Naive thymus-derived CD4-positive, alpha-beta T cell (primary cell): ENCODE measurements around the gene UVRAG. TPM values are rescaled to one million over a fixed set of nuclear protein-coding genes. Genes with fewer than 3 reads are reported as not detected.

Source experiments
- ATAC-seq: fragments of 150-1000 bp; cut with Tn5 transposase; 2 replicates; pipeline ENCODE4 v1.10.0; 2021; ENCODE audit warnings: mild to moderate bottlenecking, moderate library complexity
- CTCF ChIA-PET: fragments of 350-600 bp; sonication (Branson Sonifier 250); formaldehyde crosslinking; loops from one replicate; lab custom pipeline; 2021; ENCODE audit warnings: antibody characterized with exemption; lab: Charles Lee
- POLR2A ChIA-PET: fragments of 350-600 bp; sonication (Branson Sonifier 250); formaldehyde crosslinking; loops from one replicate; lab custom pipeline; 2021; ENCODE audit warnings: antibody characterized with exemption, inconsistent platforms; lab: Charles Lee
- DNase-seq, 9 donors: peaks; one replicate each; pipeline versions ENCODE4 v3.0.0 to v3.0.0-alpha.2; 2020 to 2022; ENCODE audit warnings: mixed read lengths in 1 of 9
- H3K27ac ChIP-seq: one replicate; pipeline ENCODE4 v1.7.0; 2013; ENCODE audit warnings: mild to moderate bottlenecking, low read depth, low read length, moderate library complexity
- H3K27me3 ChIP-seq, 2 donors: one replicate each; pipeline ENCODE4 v1.7.0; 2013; ENCODE audit warnings: low read length in 2 of 2, mild to moderate bottlenecking in 2 of 2, moderate library complexity in 2 of 2; ENCODE audit not compliant: control insufficient read depth in 2 of 2, insufficient read depth in 2 of 2
- H3K36me3 ChIP-seq, 3 experiments: 1 replicate in 2 of 3; 2 replicates in 1 of 3; pipeline ENCODE4 v1.7.0; 2013; ENCODE audit warnings: low read length in 3 of 3, mild to moderate bottlenecking in 3 of 3, moderate library complexity in 1 of 3; ENCODE audit not compliant: insufficient read depth in 3 of 3, control insufficient read depth in 2 of 3
- H3K4me1 ChIP-seq, 2 donors: one replicate each; pipeline ENCODE4 v1.7.0; 2013; ENCODE audit warnings: low read length in 2 of 2, mild to moderate bottlenecking in 2 of 2, moderate library complexity in 1 of 2; ENCODE audit not compliant: control insufficient read depth in 2 of 2, insufficient read depth in 2 of 2
- H3K4me3 ChIP-seq: 2 replicates; pipeline ENCODE4 v1.7.0; 2013; ENCODE audit warnings: mild to moderate bottlenecking, low read length
- H3K9me3 ChIP-seq, 3 experiments: 1 replicate in 2 of 3; 2 replicates in 1 of 3; pipeline ENCODE4 v1.7.0; 2013; ENCODE audit warnings: low read length in 3 of 3; ENCODE audit not compliant: control insufficient read depth in 2 of 3
- H3K27ac Mint-ChIP-seq, 9 donors: one replicate each; pipeline ENCODE4 v1.8.0; 2020 to 2022; ENCODE audit warnings: mixed read lengths in 9 of 9, mild to moderate bottlenecking in 8 of 9, moderate library complexity in 5 of 9, inconsistent platforms in 2 of 9
- H3K27me3 Mint-ChIP-seq, 5 donors: one replicate each; pipeline ENCODE4 v1.8.0; 2021 to 2022; ENCODE audit warnings: mixed read lengths in 5 of 5, mild to moderate bottlenecking in 1 of 5
- H3K36me3 Mint-ChIP-seq, 5 donors: one replicate each; pipeline ENCODE4 v1.8.0; 2020 to 2022; ENCODE audit warnings: mixed read lengths in 5 of 5, mild to moderate bottlenecking in 3 of 5, inconsistent platforms in 1 of 5
- H3K4me1 Mint-ChIP-seq, 7 donors: one replicate each; pipeline ENCODE4 v1.8.0; 2020 to 2022; ENCODE audit warnings: mixed read lengths in 7 of 7, mild to moderate bottlenecking in 3 of 7, inconsistent platforms in 1 of 7
- H3K4me3 Mint-ChIP-seq, 10 donors: one replicate each; pipeline ENCODE4 v1.8.0; 2020 to 2022; ENCODE audit warnings: mild to moderate bottlenecking in 10 of 10, mixed read lengths in 10 of 10, moderate library complexity in 6 of 10, inconsistent platforms in 2 of 10
- H3K9me3 Mint-ChIP-seq, 11 donors: one replicate each; pipeline ENCODE4 v1.8.0; 2020 to 2022; ENCODE audit warnings: mixed read lengths in 11 of 11, mild to moderate bottlenecking in 4 of 11, inconsistent platforms in 1 of 11, moderate library complexity in 1 of 11
- intact Hi-C, 2 donors: fragments of 100-400 bp; cut with micrococcal nuclease; formaldehyde crosslinking; loops; one replicate each; pipeline ENCODE4 v1.15.1; 2023
- polyA plus RNA-seq, 2 donors: library from polyadenylated mRNA; unstranded; fragments of 300-500 nt; fragmentation: Illumina TruSeq; gene quantifications; one replicate each; pipeline ENCODE4 v1.2.3, GENCODE V29; 2021
- total RNA-seq, 6 experiments: library from RNA in 5 of 6; stranded (reverse) in 5 of 6; gene quantifications; 1 replicate in 5 of 6; 2 replicates in 1 of 6; pipeline ENCODE4 v1.2.3 and lab custom pipeline; 2021 to 2026

The UVRAG gene
- total and polyA plus RNA-seq, 7 experiments from 2014 or later = 12.3 to 46.1 (median 24.6) TPM

- H3K9me3 Mint-ChIP-seq = no peaks in the 10 kb centered on the region
- peak in 2 of 9 donors; percentile 9 to 16 for DNase-seq
- intact Hi-C loops = no loop called here
- Histone ChIP-seq H3K4me3 (no peak overlapping the region), H3K27me3 (no peaks in the 10 kb centered on the region), H3K36me3 (no peaks in the 10 kb centered on the region), H3K4me1 (peaks cover 0 to 20% of the 10 kb centered on the region in 2 donors), H3K27ac (no peak overlapping the region), H3K9me3 (no peaks in the 10 kb centered on the region)
- peaks cover 15 to 57% (median 45%) of the 10 kb centered on the region in 7 donors for H3K4me1 Mint-ChIP-seq
- H3K36me3 Mint-ChIP-seq = peaks cover 1 to 12% (median 2%) of the 10 kb centered on the region in 5 donors
- no peak for ATAC-seq
- ChIA-PET CTCF (interaction anchor here (0.7 to 1.0 kb wide), 2 partner anchors 18 to 20 kb away, joined by 3 to 4 read pairs; no protein-coding TSS in a partner anchor), POLR2A (interaction anchor here (0.9 kb wide), 1 partner anchor 12 kb away, joined by 3 read pairs; no protein-coding TSS in a partner anchor)
- no peaks in the 10 kb centered on the region for H3K27me3 Mint-ChIP-seq
- peak overlapping the region in 8 of 9 donors; percentile 42 to 82 (median 70) for H3K27ac Mint-ChIP-seq
- H3K4me3 Mint-ChIP-seq = peak overlapping the region in 4 of 10 donors; percentile 41 to 45 (median 43)
Observed at GRCh38 chr11:76131671-76132631, 316.9 kb downstream of the UVRAG start.

GRCh38 chr11:76134239-76134638 lies 319.2 kb downstream of the UVRAG start:
- DNase-seq (no peak), ATAC-seq (no peak)
- Mint-ChIP-seq H3K27ac (no peak overlapping the region), H3K36me3 (peaks cover 0 to 10% (median 0%) of the 10 kb centered on the region in 5 donors), H3K4me1 (peaks cover 15 to 37% (median 32%) of the 10 kb centered on the region in 7 donors), H3K27me3 (no peaks in the 10 kb centered on the region), H3K4me3 (no peak overlapping the region), H3K9me3 (no peaks in the 10 kb centered on the region)
- ChIA-PET POLR2A (no interaction called here), CTCF (no interaction called here)
- no peak overlapping the region for H3K4me3 ChIP-seq
- H3K4me1 ChIP-seq = peaks cover 0 to 20% of the 10 kb centered on the region in 2 donors
- intact Hi-C loops = no loop called here
- H3K27me3 ChIP-seq = no peaks in the 10 kb centered on the region
- no peak overlapping the region for H3K27ac ChIP-seq
- H3K9me3 ChIP-seq = no peaks in the 10 kb centered on the region
- no peaks in the 10 kb centered on the region for H3K36me3 ChIP-seq

- Mint-ChIP-seq H3K4me3 (no peak overlapping the region), H3K9me3 (no peaks in the 10 kb centered on the region), H3K36me3 (peaks cover 0 to 7% (median 0%) of the 10 kb centered on the region in 5 donors), H3K27ac (no peak overlapping the region), H3K27me3 (no peaks in the 10 kb centered on the region), H3K4me1 (peaks cover 15 to 26% (median 21%) of the 10 kb centered on the region in 7 donors)
- ATAC-seq (no peak), DNase-seq (no peak)
- Histone ChIP-seq H3K36me3 (peaks cover 0 to 4% (median 0%) of the 10 kb centered on the region in 3 experiments), H3K27ac (no peak overlapping the region), H3K27me3 (no peaks in the 10 kb centered on the region), H3K4me1 (peaks cover 0 to 20% of the 10 kb centered on the region in 2 donors), H3K9me3 (no peaks in the 10 kb centered on the region), H3K4me3 (no peak overlapping the region)
- CTCF ChIA-PET = no interaction called here
- intact Hi-C loops = no loop called here
- POLR2A ChIA-PET = no interaction called here
Observed at GRCh38 chr11:76135491-76135890, 320.5 kb downstream of the UVRAG start.

- POLR2A ChIA-PET = no interaction called here
- Histone ChIP-seq H3K27ac (no peak overlapping the region), H3K27me3 (no peaks in the 10 kb centered on the region), H3K4me1 (no peaks in the 10 kb centered on the region), H3K36me3 (peaks cover 0 to 21% (median 0%) of the 10 kb centered on the region in 3 experiments), H3K4me3 (no peak overlapping the region), H3K9me3 (no peaks in the 10 kb centered on the region)
- peaks cover 0 to 26% (median 3%) of the 10 kb centered on the region in 5 donors for H3K36me3 Mint-ChIP-seq
- H3K4me3 Mint-ChIP-seq = no peak overlapping the region
- no peaks in the 10 kb centered on the region for H3K9me3 Mint-ChIP-seq
- ATAC-seq = no peak
- H3K27me3 Mint-ChIP-seq = no peaks in the 10 kb centered on the region
- CTCF ChIA-PET = no interaction called here
- H3K27ac Mint-ChIP-seq = peak overlapping the region in 4 of 9 donors; percentile 23 to 59 (median 51)
- peaks cover 0 to 2% (median 0%) of the 10 kb centered on the region in 7 donors for H3K4me1 Mint-ChIP-seq
- DNase-seq = no peak
- intact Hi-C loops = no loop called here
Observed at GRCh38 chr11:76139314-76139713, 324.3 kb downstream of the UVRAG start.

GRCh38 chr11:76140912-76141574 lies 326.0 kb downstream of the UVRAG start:
- Histone ChIP-seq H3K4me1 (no peaks in the 10 kb centered on the region), H3K27ac (no peak overlapping the region), H3K9me3 (no peaks in the 10 kb centered on the region), H3K27me3 (no peaks in the 10 kb centered on the region), H3K4me3 (no peak overlapping the region), H3K36me3 (peaks cover 0 to 21% (median 0%) of the 10 kb centered on the region in 3 experiments)
- Mint-ChIP-seq H3K9me3 (peaks cover 0 to 2% (median 0%) of the 10 kb centered on the region in 11 donors), H3K4me1 (peaks cover 0 to 2% (median 0%) of the 10 kb centered on the region in 7 donors), H3K4me3 (no peak overlapping the region), H3K27me3 (no peaks in the 10 kb centered on the region), H3K36me3 (peaks cover 2 to 26% (median 3%) of the 10 kb centered on the region in 5 donors), H3K27ac (no peak overlapping the region)
- DNase-seq = no peak
- ChIA-PET CTCF (no interaction called here), POLR2A (interaction anchor here (0.6 kb wide), 1 partner anchor 12 kb away, joined by 3 read pairs; no protein-coding TSS in a partner anchor)
- intact Hi-C loops = no loop called here
- ATAC-seq = no peak

- peaks cover 0 to 2% (median 0%) of the 10 kb centered on the region in 11 donors for H3K9me3 Mint-ChIP-seq
- no peak for DNase-seq
- Histone ChIP-seq H3K36me3 (peaks cover 0 to 21% (median 0%) of the 10 kb centered on the region in 3 experiments), H3K4me3 (no peak overlapping the region), H3K4me1 (no peaks in the 10 kb centered on the region), H3K9me3 (no peaks in the 10 kb centered on the region), H3K27me3 (no peaks in the 10 kb centered on the region), H3K27ac (no peak overlapping the region)
- H3K36me3 Mint-ChIP-seq = peaks cover 2 to 26% (median 3%) of the 10 kb centered on the region in 5 donors
- intact Hi-C loops = no loop called here
- no peak overlapping the region for H3K27ac Mint-ChIP-seq
- no peaks in the 10 kb centered on the region for H3K27me3 Mint-ChIP-seq
- peaks cover 0 to 2% (median 0%) of the 10 kb centered on the region in 7 donors for H3K4me1 Mint-ChIP-seq
- no peak for ATAC-seq
- H3K4me3 Mint-ChIP-seq = no peak overlapping the region
- ChIA-PET POLR2A (interaction anchor here (0.6 kb wide), 1 partner anchor 1714 kb away, joined by 3 read pairs; no protein-coding TSS in a partner anchor), CTCF (interaction anchor here (1.0 kb wide), 1 partner anchor 10 kb away, joined by 3 read pairs; no protein-coding TSS in a partner anchor)
Observed at GRCh38 chr11:76141901-76142588, 327.0 kb downstream of the UVRAG start.
